Measurements from ENCODE around the gene C2CD2L. TPM values are rescaled to one million over a fixed set of nuclear protein-coding genes. Genes with fewer than 3 reads are reported as not detected.

C2CD2L gene
- total and polyA plus RNA-seq, 2 of the 4 experiments (the other 2 are of a cell fraction): 2.2 to 8.7 TPM

GRCh38 chr11:119130662-119131061, 23.5 kb downstream of the C2CD2L start:
- Histone ChIP-seq H3K27me3 (ENCODE audit: control insufficient read depth, insufficient read depth, low read length) (no peaks in the 10 kb centered on the region), H3K4me3 (ENCODE audit: insufficient read depth, low read depth, low read length) (no peak overlapping the region), H2AK5ac (ENCODE audit: low read depth, low read length) (no peak overlapping the region), H2BK15ac (ENCODE audit: low read depth, low read length) (no peak overlapping the region), H3K23ac (ENCODE audit: low read depth, low read length) (no peak overlapping the region), H3K36me3 (ENCODE audit: control insufficient read depth, insufficient read depth, low read length) (peaks cover 40% of the 10 kb centered on the region), H2BK5ac (ENCODE audit: low read depth, low read length, poor library complexity, severe bottlenecking) (no peak overlapping the region), H3K4me2 (ENCODE audit: low read depth, low read length) (no peak overlapping the region), H4K20me1 (ENCODE audit: insufficient read depth, low read length) (no peaks in the 10 kb centered on the region), H4K5ac (ENCODE audit: low read depth, low read length) (no peak overlapping the region), H3K4ac (ENCODE audit: low read depth, low read length) (no peak overlapping the region), H3K18ac (ENCODE audit: low read depth, low read length) (no peak overlapping the region), H3K9me1 (ENCODE audit: insufficient read depth, low read length) (peaks cover 6% of the 10 kb centered on the region; the same call in 1 of the 2 replicates), H2AK9ac (replicated peaks; ENCODE audit: low read depth, low read length, poor library complexity) (no peak overlapping the region), H4K91ac (ENCODE audit: insufficient read depth, low read depth, low read length) (no peak overlapping the region), H3K27ac (ENCODE audit: insufficient read depth, low read length) (no peak overlapping the region), H3K56ac (ENCODE audit: extremely low read depth, insufficient read depth, low read length) (no peak overlapping the region), H3K4me1 (ENCODE audit: control insufficient read depth, insufficient read depth, low read length) (peaks cover 1% of the 10 kb centered on the region; the same call in 1 of the 2 replicates), H3K14ac (replicated peaks; ENCODE audit: low read depth, low read length) (no peak overlapping the region), H3K79me1 (ENCODE audit: low read depth in 1 of 2, low read length in 2 of 2) (peaks cover 0 to 19% of the 10 kb centered on the region in 2 experiments; a peak in 2 of 4 replicates), H3K9ac (ENCODE audit: low read depth, low read length) (no peak overlapping the region), H2BK120ac (ENCODE audit: low read depth, low read length) (no peak overlapping the region), H2BK20ac (ENCODE audit: low read depth, low read length) (no peak overlapping the region), H2AFZ (replicated peaks; ENCODE audit: low read length, poor library complexity) (peak overlapping the region; percentile 26), H3K9me3 (ENCODE audit: control insufficient read depth, insufficient read depth, low read length) (no peaks in the 10 kb centered on the region), H4K8ac (ENCODE audit: low read depth in 2 of 2, low read length in 2 of 2) (no peak overlapping the region)
- no peak for TF ChIP-seq MXI1 (IDR thresholded peaks at IDR 0.05; ENCODE audit: borderline replicate concordance, low read depth, low read length)
- TF ChIP-seq SMC3 (IDR thresholded peaks at IDR 0.05; ENCODE audit: low read depth, low read length): no peak
- no peak for TF ChIP-seq POLR2A (IDR thresholded peaks at IDR 0.05; ENCODE audit: low read depth, low read length)
- no peak for TF ChIP-seq FOS (IDR thresholded peaks at IDR 0.05; ENCODE audit: low read depth, low read length)
- TF ChIP-seq, protein P1, sequence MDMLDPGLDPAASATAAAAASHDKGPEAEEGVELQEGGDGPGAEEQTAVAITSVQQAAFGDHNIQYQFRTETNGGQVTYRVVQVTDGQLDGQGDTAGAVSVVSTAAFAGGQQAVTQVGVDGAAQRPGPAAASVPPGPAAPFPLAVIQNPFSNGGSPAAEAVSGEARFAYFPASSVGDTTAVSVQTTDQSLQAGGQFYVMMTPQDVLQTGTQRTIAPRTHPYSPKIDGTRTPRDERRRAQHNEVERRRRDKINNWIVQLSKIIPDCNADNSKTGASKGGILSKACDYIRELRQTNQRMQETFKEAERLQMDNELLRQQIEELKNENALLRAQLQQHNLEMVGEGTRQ (IDR thresholded peaks at IDR 0.05; ENCODE audit: low read depth, low read length): no peak
- ATAC-seq (ENCODE audit: low read depth) (no peak), DNase-seq (peak; percentile 43)
- ChIA-PET CTCF (no interaction called here), POLR2A (ENCODE audit: unreplicated experiment) (no interaction called here)
- dilution Hi-C loops (cut with HindIII; ENCODE audit: low sequenced_read_pairs, unreplicated experiment) (no loop called here), in situ Hi-C loops (cut with MboI; ENCODE audit: low sequenced_read_pairs) (no loop called here), intact Hi-C loops (cut with micrococcal nuclease) (no loop called here)
- no CpG with 5 or more reads among the region's 3 CpGs for WGBS, 2 experiments (ENCODE audit: extremely low coverage in 2 of 2, insufficient read length in 1 of 2)
- no TSS peak for BruUV-seq (replicated peaks)
